OCI-LY1 (cell line): ENCODE measurements around the gene SRSF7.

Source experiments
- EZH2 ChIP-seq: fragments of 200-600 bp; sonication (generic), shearing (Covaris generic); IDR thresholded peaks from 2 replicates; pipeline ENCODE4 v1.8.0; 2017; ENCODE audit warnings: borderline replicate concordance, mixed run types, mild to moderate bottlenecking, antibody characterized with exemption, low read length, moderate library complexity, mixed read lengths
- TF ChIP-seq, protein P1 (sequence below): fragments of 200-600 bp; sonication (generic), shearing (Covaris generic); IDR thresholded peaks from 2 replicates; pipeline ENCODE4 v1.5.1; 2017; ENCODE audit warnings: mild to moderate bottlenecking, antibody characterized with exemption, low read length, moderate library complexity, mixed read lengths

DNA sequence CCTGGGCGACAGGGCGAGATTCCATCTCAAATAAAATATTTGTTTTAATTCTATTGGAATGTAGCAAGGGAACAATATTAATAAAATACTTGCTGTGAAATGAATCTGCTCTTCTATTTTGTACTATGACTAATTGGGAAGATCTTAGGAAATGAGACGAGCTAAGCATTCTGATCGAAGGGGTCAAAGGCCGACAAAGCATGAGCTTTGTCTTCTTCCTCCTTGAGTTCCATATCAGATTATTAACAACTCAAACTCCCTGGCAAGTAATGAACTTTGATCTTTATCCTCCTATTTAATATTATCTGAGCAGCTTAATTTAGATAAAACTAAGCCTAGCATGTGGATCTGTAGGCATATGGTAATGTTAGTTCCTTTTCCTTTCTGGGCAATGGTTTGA, 42.4 kb upstream of the SRSF7 start:
- TF ChIP-seq, protein P1, sequence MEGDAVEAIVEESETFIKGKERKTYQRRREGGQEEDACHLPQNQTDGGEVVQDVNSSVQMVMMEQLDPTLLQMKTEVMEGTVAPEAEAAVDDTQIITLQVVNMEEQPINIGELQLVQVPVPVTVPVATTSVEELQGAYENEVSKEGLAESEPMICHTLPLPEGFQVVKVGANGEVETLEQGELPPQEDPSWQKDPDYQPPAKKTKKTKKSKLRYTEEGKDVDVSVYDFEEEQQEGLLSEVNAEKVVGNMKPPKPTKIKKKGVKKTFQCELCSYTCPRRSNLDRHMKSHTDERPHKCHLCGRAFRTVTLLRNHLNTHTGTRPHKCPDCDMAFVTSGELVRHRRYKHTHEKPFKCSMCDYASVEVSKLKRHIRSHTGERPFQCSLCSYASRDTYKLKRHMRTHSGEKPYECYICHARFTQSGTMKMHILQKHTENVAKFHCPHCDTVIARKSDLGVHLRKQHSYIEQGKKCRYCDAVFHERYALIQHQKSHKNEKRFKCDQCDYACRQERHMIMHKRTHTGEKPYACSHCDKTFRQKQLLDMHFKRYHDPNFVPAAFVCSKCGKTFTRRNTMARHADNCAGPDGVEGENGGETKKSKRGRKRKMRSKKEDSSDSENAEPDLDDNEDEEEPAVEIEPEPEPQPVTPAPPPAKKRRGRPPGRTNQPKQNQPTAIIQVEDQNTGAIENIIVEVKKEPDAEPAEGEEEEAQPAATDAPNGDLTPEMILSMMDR, result no peak
- TF ChIP-seq EZH2, result no peak
